Right ventricle myocardium superior (tissue), 1 donor: Measurements from ENCODE around the gene SYTL3. TPM values are rescaled to one million over a fixed set of nuclear protein-coding genes. Genes with fewer than 3 reads are reported as not detected.
"Not testable (repeated sequence)": the region's sequence is repeated elsewhere in the genome, so short reads cannot be mapped to it uniquely, and the experiment has no call there.

Experiments used
- ATAC-seq: fragments of 200-7000 bp; cut with Tn5 transposase; one replicate; pipeline ENCODE4 v1.9.1; 2020; ENCODE audit warnings: mild to moderate bottlenecking; ENCODE audit not compliant: poor library complexity
- DNase-seq: peaks from one replicate; pipeline ENCODE4 v3.0.0-alpha.2; 2020
- intact Hi-C: fragments of 100-400 bp; cut with DNase I; formaldehyde crosslinking; loops from one replicate; pipeline ENCODE4 v1.11.2; 2022
- total RNA-seq: library from RNA; stranded (reverse); fragmentation: NEBNext Ultra II Directional; extraction: Animal tissue kit (Norgen Biotek cat#: 25700); gene quantifications from one replicate; pipeline ENCODE4 v1.2.1, GENCODE V29; 2021
- donor health status: DM: no; HTN: yes; CAD: no; lungs with severe emphysema.

The SYTL3 gene
- total RNA-seq, 1 donor from 2014 or later, result 11.7 TPM

GRCh38 chr6:158620963-158621693, 28.7 kb upstream of the SYTL3 start:
- no peak for ATAC-seq
- no peak for DNase-seq
- intact Hi-C loops, result loop anchor here (10.0 kb wide), 1 partner anchor 74 kb away; no protein-coding TSS in a partner anchor

DNA sequence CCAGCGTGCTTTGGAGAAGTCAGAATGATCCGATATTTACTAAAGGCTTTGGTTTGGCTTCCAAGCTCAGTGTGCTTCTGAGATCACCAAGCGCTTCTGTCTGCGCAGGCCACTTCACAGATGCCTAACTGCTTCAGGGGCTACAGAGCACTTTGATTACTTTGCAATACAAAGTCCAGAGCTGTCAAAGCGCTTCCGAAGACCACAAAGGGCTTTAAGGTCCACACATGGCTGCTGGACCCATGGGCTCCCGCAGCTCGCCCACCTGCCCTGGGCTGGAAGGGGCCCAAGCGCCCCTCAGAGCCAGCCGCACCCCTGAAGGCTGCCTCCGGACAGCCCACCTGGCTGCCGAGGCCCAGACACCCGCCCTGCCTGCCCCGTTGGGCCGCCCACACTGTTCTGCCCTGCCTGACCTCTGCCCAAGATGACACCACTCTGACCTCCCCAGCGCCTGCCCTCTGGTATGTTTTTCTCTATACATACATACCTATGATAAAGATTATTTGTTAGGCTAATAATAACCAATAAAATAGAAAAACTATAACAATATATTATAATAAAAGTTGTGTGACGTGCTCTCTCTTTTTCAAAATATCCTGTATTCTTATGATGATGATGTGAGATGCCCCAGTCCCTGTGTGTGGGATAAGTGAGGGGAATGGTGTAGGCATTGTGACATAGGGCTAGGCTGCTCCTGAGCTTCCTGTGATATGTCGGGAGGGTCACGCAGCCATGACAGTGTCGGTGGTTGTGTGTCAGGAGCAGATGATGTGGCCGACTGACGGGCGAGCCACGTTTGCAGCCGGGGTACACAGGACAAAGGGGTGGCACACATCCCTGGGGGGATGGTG, 27.9 kb upstream of the SYTL3 start:
- DNase-seq (no peak), ATAC-seq (no peak)
- intact Hi-C loops, result loop anchor here (10.0 kb wide), 1 partner anchor 73 kb away; no protein-coding TSS in a partner anchor

GRCh38 chr6:158622545-158623190, 27.2 kb upstream of the SYTL3 start:
- ATAC-seq, result no peak
- no peak for DNase-seq
- intact Hi-C loops, result loop anchor here (10.0 kb wide), 1 partner anchor 72 kb away; no protein-coding TSS in a partner anchor

- intact Hi-C loops, result loop anchor here (10.0 kb wide), 1 partner anchor 70 kb away; no protein-coding TSS in a partner anchor
- ATAC-seq, result no peak
- DNase-seq, result no peak
These were observed 24.9 kb upstream of the SYTL3 start for GRCh38 chr6:158624684-158625682.

- ATAC-seq (no peak), DNase-seq (no peak)
- intact Hi-C loops, result loop anchor here (10.0 kb wide), 1 partner anchor 69 kb away; no protein-coding TSS in a partner anchor
These were observed 24.0 kb upstream of the SYTL3 start for GRCh38 chr6:158625881-158626305.

DNA sequence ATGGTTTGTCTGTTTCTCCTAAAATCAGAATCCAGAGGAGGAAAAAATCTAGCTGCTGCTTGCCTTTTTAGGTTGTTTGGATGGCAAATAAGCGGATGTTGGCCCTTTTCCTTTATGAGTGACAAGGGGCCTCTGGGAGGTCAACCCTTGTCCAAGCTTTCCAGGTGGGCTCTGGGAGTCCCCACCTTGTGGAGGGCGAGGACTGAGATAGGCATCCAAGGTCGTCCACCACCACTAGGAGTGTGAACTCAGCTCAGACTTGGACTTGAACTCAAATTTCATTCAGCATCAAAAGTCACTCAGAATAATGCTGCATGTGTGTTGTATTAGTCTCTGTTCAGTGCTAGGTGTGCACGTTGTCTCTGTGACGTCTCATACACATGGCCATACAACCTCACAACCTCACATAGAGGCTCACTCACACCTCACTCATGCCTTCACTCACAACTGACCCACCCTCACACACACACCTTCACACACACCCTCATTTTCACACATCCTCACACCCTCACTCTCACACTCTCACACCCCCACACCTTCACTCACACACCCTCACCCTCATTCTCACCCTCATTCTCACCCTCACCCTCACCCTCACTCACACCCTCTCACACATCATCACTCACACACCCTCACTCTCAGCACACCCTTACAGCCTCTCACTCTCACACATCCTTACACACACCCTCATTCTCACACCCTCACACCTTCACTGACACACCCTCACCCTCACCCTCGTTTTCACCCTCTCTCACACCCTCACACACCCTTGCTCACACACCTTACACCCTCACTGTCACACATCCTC, 23.3 kb upstream of the SYTL3 start:
- ATAC-seq (no peak), DNase-seq (no peak)
- intact Hi-C loops, result loop anchor here (10.0 kb wide), 1 partner anchor 68 kb away; no protein-coding TSS in a partner anchor

DNA sequence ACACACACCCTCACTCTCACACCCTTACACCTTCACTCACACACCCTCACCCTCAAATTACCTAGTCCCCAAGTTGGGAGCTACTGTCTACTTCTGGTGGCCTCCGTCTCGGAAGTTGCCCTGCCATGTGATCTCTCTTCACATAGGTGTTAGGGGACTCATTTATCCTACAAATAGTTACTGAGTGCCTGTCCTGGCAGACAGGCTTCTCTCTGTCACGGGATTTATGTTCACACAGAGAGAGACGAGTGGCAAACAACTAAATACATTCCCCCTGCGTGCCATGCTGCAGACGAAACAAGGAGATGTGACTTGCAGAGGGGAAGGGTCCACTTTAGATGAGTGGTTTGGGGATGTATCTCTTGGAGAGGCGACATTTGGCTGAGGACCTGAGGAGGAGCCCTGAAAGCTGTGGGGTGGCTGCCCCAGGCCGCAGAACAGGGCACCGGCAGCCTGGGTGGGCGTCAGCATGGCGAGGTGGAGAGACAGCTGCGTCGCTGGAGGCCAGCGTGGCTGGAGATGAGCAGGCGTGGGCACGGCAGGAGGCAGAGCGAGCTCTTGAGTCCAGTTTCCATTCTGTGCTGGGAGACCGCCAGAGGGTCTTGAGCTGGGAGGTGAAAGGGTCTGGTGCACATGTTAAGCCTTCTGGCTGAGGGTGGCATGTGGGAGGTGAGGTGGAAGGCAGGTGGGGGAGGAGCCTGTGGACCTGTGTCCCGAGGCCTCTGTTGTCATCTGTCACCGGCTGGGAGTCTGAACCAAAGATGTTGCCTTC, 22.5 kb upstream of the SYTL3 start:
- ATAC-seq (no peak), DNase-seq (no peak)
- intact Hi-C loops, result loop anchor here (10.0 kb wide), 1 partner anchor 67 kb away; no protein-coding TSS in a partner anchor

GRCh38 chr6:158627940-158628211, 22.0 kb upstream of the SYTL3 start:
- intact Hi-C loops, result loop anchor here (10.0 kb wide), 1 partner anchor 67 kb away; no protein-coding TSS in a partner anchor
- no peak for DNase-seq
- ATAC-seq, result no peak

DNA sequence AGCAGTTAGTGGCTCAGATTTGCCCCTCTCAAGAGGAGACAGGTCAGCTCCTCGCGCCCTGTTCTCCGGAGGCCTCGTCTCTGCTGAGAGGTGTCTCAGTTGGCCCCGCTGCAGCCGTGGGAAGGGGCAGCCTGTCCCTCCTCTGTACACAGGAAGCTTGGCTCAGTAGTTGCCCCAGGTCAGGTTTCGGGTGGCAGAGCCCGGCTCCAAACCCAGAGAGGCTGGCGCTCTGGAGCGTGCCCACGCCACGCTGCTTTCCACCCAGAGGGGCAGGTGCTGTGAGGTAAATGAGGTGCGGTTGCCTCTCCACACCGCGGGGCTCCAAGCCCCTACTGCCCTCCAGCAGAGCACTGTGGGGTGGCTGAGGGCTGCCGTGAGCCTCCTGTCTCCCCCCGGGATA, 21.3 kb upstream of the SYTL3 start:
- DNase-seq (no peak), ATAC-seq (no peak)
- intact Hi-C loops, result loop anchor here (10.0 kb wide), 1 partner anchor 66 kb away; no protein-coding TSS in a partner anchor

DNA sequence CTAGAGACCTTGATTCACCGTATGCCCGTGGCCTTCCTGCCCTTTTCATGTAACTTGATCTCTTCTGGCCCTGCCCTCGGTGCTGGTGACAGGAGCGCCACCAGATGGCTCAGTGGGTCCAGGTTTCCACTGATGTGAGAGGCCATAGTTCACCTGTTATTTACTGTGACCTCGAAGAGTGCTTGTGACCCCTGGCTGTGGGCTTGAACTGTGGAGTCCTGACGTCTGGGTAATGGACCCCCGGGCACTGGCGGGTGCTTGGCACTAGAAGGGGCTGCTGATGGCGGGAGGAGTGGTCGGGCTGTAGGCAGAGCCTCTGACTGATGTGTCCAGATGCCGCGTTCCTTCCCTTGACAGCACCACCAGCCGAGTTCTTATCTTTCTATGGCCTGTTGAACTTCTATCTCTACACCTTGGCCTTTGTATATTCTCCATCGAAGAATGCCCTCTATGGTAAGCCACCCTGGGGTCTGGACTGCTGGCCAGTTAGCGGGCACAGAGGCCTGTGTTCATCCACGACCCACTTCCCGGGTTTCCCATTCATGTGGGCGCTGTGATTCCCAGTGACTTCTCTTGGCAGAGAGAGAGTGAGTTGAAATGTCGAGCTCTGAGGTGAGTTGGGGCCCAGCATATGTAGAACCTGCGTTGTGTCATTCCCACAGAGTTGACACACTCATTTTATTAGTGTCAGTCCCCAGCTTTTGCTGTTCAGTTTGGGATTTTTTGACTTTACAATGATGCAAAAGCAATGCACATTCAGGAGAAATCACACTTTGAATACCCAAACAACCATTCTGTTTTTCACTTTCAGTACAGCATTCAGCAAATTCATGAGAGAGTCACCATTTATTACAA, 20.3 kb upstream of the SYTL3 start:
- peak; percentile 45 for ATAC-seq
- intact Hi-C loops, result loop anchor here (10.0 kb wide), 1 partner anchor 65 kb away; no protein-coding TSS in a partner anchor

DNA sequence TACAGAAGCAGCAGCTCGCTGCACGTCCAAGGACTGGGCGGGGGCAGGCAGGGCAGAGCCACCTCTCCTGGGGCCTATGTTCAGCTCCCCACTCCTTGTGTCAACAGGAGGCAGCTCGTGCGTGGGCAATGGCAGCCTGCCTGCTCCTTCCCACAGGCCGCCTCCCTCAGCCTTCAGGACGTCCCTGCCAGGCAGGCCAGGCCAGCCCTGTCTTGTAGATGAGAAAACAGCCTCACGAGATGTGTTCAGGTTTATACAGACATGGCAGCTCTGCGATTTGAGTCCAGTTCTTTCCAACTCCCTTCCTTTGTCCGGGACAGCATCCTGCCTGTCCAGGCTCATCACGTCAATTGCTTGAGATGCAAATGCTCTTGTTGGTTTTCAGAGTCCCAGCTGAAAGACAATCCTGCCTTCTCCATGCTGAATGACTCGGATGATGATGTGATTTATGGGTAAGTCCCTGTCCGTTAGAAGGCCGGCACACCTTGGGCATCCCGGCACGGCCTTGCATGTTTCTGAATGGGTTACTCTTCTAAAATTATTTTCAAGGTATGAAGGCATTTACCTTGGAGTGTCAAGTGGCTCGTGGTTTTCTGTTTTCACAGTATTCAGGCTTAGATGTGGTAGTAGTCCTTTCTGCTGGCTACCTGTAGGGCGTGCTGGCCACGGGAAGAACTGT, 18.8 kb upstream of the SYTL3 start:
- ATAC-seq (peak; percentile 58), DNase-seq (peak; percentile 85)
- intact Hi-C loops, result no loop called here

More for the DNA sequence above, 20.3 kb upstream of the SYTL3 start:
- peak; percentile 57 for DNase-seq

DNA sequence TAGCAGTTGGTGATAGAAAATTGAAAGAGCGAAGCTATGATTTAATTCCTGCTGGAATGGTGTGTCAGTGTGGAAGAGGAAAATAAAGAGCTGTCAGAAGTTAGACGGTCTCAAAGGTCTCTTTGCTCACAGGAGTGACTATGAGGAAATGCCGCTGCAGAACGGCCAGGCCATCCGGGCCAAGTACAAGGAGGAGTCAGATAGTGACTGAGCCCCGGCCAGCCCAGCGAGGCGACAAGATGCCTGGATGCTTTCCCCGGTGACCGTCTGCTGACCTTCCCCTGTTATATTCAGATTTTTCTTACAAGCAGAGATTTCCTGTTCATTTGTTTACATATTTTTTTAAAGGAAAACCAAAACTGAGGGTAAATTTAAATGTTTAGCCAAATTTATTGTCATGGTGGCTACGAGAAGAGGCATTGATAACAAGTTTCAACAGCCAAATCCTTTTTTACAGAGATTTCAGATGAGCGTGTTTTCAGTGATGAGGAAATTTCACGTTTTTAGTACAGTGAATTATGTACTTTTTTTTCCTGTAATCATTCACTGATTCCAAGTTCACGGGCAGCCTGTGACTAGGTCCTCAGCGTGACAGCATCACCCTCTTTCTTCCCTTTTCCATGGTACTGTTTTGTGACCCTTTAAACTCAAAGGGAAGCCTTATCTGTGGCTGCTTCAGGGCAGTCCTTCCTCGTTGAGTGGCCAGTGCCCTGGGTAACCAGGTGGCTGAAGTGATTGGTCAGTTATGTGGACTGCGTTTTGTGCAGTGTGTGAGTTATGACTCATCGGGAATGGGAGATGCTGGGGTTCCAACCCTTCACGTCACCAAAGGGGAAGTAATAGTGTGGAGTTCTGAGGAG, 17.9 kb upstream of the SYTL3 start:
- ATAC-seq, result peak; percentile 92
- intact Hi-C loops, result no loop called here

GRCh38 chr6:158632538-158633119, 17.2 kb upstream of the SYTL3 start:
- DNase-seq, intact Hi-C loops, ATAC-seq: not testable (repeated sequence)

More for the DNA sequence above, 17.9 kb upstream of the SYTL3 start:
- DNase-seq, result peak; percentile 89

DNA sequence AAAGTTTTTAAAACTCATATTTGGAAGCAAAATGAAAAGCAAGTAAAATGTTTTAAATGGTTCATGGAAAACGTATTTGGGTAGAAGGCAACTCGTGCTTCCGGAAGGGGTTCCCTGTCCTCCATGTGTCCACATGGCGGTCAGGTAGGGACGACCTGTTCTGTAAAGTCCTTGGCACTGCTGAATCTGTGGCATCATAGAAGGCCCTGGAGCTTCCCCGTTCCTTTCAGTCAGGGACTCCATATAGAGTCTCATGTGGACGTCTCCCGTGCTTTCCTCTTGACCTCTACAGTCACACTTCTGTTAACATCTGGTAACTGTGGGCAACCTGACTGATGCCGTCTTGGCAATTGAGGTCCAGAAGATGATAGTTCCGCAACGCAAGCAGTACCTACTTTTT, 16.7 kb upstream of the SYTL3 start:
- intact Hi-C loops, result no loop called here
- DNase-seq (no peak), ATAC-seq (no peak)
